SK-N-SH treated with all-trans-retinoic acid at 6 μM for 48 hours (cell line): ENCODE measurements around the gene TTLL7.

Experiments
- ARNTL ChIP-seq: fragments of 450-650 bp; formaldehyde crosslinking; IDR thresholded peaks from 2 replicates; pipeline ENCODE4 v1.5.0; 2020; ENCODE audit warnings: low read depth, mild to moderate bottlenecking, moderate library complexity, borderline replicate concordance
- BACH2 ChIP-seq: fragments of 250-450 bp; sonication (Bioruptor Pico); IDR thresholded peaks from 2 replicates; pipeline ENCODE4 v1.9.0; 2021; ENCODE audit warnings: mild to moderate bottlenecking, borderline replicate concordance
- ISL1 ChIP-seq: fragments of 250-450 bp; sonication (Bioruptor Pico); IDR thresholded peaks from 2 replicates; pipeline ENCODE4 v2.1.2; 2022; ENCODE audit warnings: mild to moderate bottlenecking, moderate library complexity
- TOX ChIP-seq: fragments of 250-450 bp; sonication (Bioruptor Pico); IDR thresholded peaks from 2 replicates; pipeline ENCODE4 v1.8.0; 2021; ENCODE audit warnings: mild to moderate bottlenecking, moderate library complexity, borderline replicate concordance
- ZC3H10 ChIP-seq: fragments of 250-450 bp; sonication (Bioruptor Pico); IDR thresholded peaks from 2 replicates; pipeline ENCODE4 v1.5.1; 2021; ENCODE audit warnings: mild to moderate bottlenecking, moderate library complexity
- ZFP30 ChIP-seq: fragments of 450-650 bp; formaldehyde crosslinking; IDR thresholded peaks from 2 replicates; pipeline ENCODE4 v1.5.0; 2022; ENCODE audit warnings: mild to moderate bottlenecking, moderate library complexity

- no peak for TF ChIP-seq ARNTL
- no peak for TF ChIP-seq BACH2 (CRISPR knock-in tag)
- no peak for TF ChIP-seq ISL1 (CRISPR knock-in tag)
- TF ChIP-seq ZFP30 (CRISPR knock-in tag), result no peak
- no peak for TF ChIP-seq TOX
- TF ChIP-seq ZC3H10 (CRISPR knock-in tag), result no peak
Measured at GRCh38 chr1:83928396-83928795, 70.5 kb downstream of the TTLL7 start.
